DND-41 (cell line): ENCODE results near the gene NPPB.

Experiments used
- ATAC-seq: fragments of 200-7000 bp; cut with Tn5 transposase; 3 replicates; pipeline ENCODE4 v1.9.1; 2021; ENCODE audit warnings: low read depth; ENCODE audit not compliant: insufficient read depth
- DNase-seq: peaks from one replicate; pipeline ENCODE4 v3.0.0-alpha.2; 2020
- H2AFZ ChIP-seq: 2 replicates; pipeline ENCODE4 v1.6.0; 2012; ENCODE audit warnings: low read depth, low read length
- H3K27ac ChIP-seq: 2 replicates; pipeline ENCODE4 v1.5.1; 2012; ENCODE audit warnings: low read length, inconsistent platforms
- H3K27me3 ChIP-seq: fragments of 200-600 bp; sonication (generic); 2 replicates; pipeline ENCODE4 v1.6.0; 2012; ENCODE audit warnings: low read length, mild to moderate bottlenecking, inconsistent platforms; ENCODE audit not compliant: insufficient read depth, poor library complexity
- H3K36me3 ChIP-seq: 2 replicates; pipeline ENCODE4 v1.5.1; 2012; ENCODE audit warnings: low read length, inconsistent platforms; ENCODE audit not compliant: insufficient read depth
- H3K4me1 ChIP-seq: 2 replicates; pipeline ENCODE4 v1.5.1; 2012; ENCODE audit warnings: mild to moderate bottlenecking, low read length; ENCODE audit not compliant: insufficient read depth
- H3K4me2 ChIP-seq: 2 replicates; pipeline ENCODE4 v1.6.0; 2012; ENCODE audit warnings: mild to moderate bottlenecking, moderate library complexity, low read length, inconsistent platforms; ENCODE audit not compliant: insufficient read depth
- H3K4me3 ChIP-seq, 2 experiments: fragments of 200-600 bp in 1 of 2; shearing (Covaris generic) in 1 of 2; 2 replicates each; pipeline ENCODE4 v1.5.1; 2012 to 2016; ENCODE audit warnings: inconsistent platforms in 2 of 2, low read length in 2 of 2, mild to moderate bottlenecking in 2 of 2, low read depth in 1 of 2, moderate library complexity in 1 of 2
- H3K79me2 ChIP-seq: 2 replicates; pipeline ENCODE4 v1.6.0; 2012; ENCODE audit warnings: low read length, inconsistent platforms; ENCODE audit not compliant: insufficient read depth
- H3K9ac ChIP-seq: 2 replicates; pipeline ENCODE4 v1.6.0; 2012; ENCODE audit warnings: low read depth, mild to moderate bottlenecking, inconsistent platforms, low read length, moderate library complexity
- H3K9me3 ChIP-seq: 2 replicates; pipeline ENCODE4 v1.5.1; 2012; ENCODE audit warnings: low read length, moderate library complexity, mild to moderate bottlenecking, inconsistent platforms; ENCODE audit not compliant: insufficient read depth, severe bottlenecking
- H4K20me1 ChIP-seq: 2 replicates; pipeline ENCODE4 v1.6.0; 2012; ENCODE audit warnings: low read length; ENCODE audit not compliant: insufficient read depth
- CTCF ChIP-seq: IDR thresholded peaks from 2 replicates; pipeline ENCODE4 v1.5.1; 2012; ENCODE audit warnings: borderline replicate concordance, low read length, moderate library complexity, mild to moderate bottlenecking; ENCODE audit not compliant: poor library complexity, severe bottlenecking; ENCODE audit errors: extremely low read depth
- EZH2 ChIP-seq: IDR thresholded peaks from 3 replicates; pipeline ENCODE4 v1.6.1; 2012; ENCODE audit warnings: borderline replicate concordance, low read depth, mild to moderate bottlenecking, moderate library complexity, low read length, inconsistent platforms; ENCODE audit not compliant: severe bottlenecking

The NPPB gene

GRCh38 chr1:11881749-11882441 is 23.1 kb upstream of the NPPB start:
- Histone ChIP-seq H3K9me3 (no peaks in the 10 kb centered on the region), H3K27ac (no peak overlapping the region), H4K20me1 (peaks cover 14% of the 10 kb centered on the region; the same call in 1 of the 2 replicates), H3K4me3 (no peak overlapping the region), H3K36me3 (no peaks in the 10 kb centered on the region), H3K4me2 (no peak overlapping the region), H3K79me2 (no peaks in the 10 kb centered on the region), H2AFZ (no peak overlapping the region), H3K9ac (no peak overlapping the region), H3K4me1 (no peaks in the 10 kb centered on the region), H3K27me3 (peaks cover 2% of the 10 kb centered on the region)
- ATAC-seq = no peak
- no peak for DNase-seq
- no peak for TF ChIP-seq CTCF
- TF ChIP-seq EZH2 = no peak

GRCh38 chr1:11880911-11881748 is 22.4 kb upstream of the NPPB start:
- Histone ChIP-seq H2AFZ (no peak overlapping the region), H3K27ac (no peak overlapping the region), H3K27me3 (peaks cover 6% of the 10 kb centered on the region), H3K4me2 (no peak overlapping the region), H4K20me1 (peaks cover 14% of the 10 kb centered on the region; the same call in 1 of the 2 replicates), H3K79me2 (no peaks in the 10 kb centered on the region), H3K4me3 (no peak overlapping the region), H3K9me3 (no peaks in the 10 kb centered on the region), H3K9ac (no peak overlapping the region), H3K4me1 (no peaks in the 10 kb centered on the region), H3K36me3 (no peaks in the 10 kb centered on the region)
- DNase-seq (no peak), ATAC-seq (no peak)
- TF ChIP-seq CTCF (no peak), EZH2 (no peak)

GRCh38 chr1:11880181-11880575 is 21.4 kb upstream of the NPPB start:
- no peak overlapping the region for H3K4me2 ChIP-seq
- no peak overlapping the region for H3K9ac ChIP-seq
- H3K4me1 ChIP-seq = no peaks in the 10 kb centered on the region
- TF ChIP-seq CTCF = no peak
- TF ChIP-seq EZH2 = no peak
- no peak overlapping the region for H3K27ac ChIP-seq
- no peak overlapping the region for H2AFZ ChIP-seq
- peaks cover 14% of the 10 kb centered on the region; the same call in 1 of the 2 replicates for H4K20me1 ChIP-seq
- ATAC-seq (no peak), DNase-seq (no peak)
- H3K79me2 ChIP-seq = no peaks in the 10 kb centered on the region
- H3K9me3 ChIP-seq = no peaks in the 10 kb centered on the region
- no peak overlapping the region for H3K4me3 ChIP-seq
- H3K36me3 ChIP-seq = no peaks in the 10 kb centered on the region
- peaks cover 6% of the 10 kb centered on the region for H3K27me3 ChIP-seq
